HG03060 (cell line): Measurements from ENCODE around the gene S100A11.
A peak's percentile ranks its signal among the peaks of the same experiment; 100 is the strongest.
"Not testable (repeated sequence)": the region's sequence is repeated elsewhere in the genome, so short reads cannot be mapped to it uniquely, and the experiment has no call there.

Source experiments
- ATAC-seq: cut with Tn5 transposase; IDR thresholded peaks from one replicate; pipeline ENCODE4 v1.9.1; 2021; ENCODE audit warnings: low read depth, moderate number of reproducible peaks; ENCODE audit not compliant: unreplicated experiment

Gene S100A11

GRCh38 chr1:152036267-152037216, at the start of gene S100A11:
S100A11 (minus strand) TSS chr1:152037004; CDS start chr1:152036915, 89 bp downstream.
- no peak for ATAC-seq

- ATAC-seq, result no peak
Observed at GRCh38 chr1:152084853-152085252, 48.0 kb upstream of the S100A11 start.

GRCh38 chr1:152081026-152081425, 44.2 kb upstream of the S100A11 start:
- ATAC-seq, result not testable (repeated sequence)

GRCh38 chr1:152080494-152080893, 43.7 kb upstream of the S100A11 start:
- ATAC-seq, result not testable (repeated sequence)

- no peak for ATAC-seq
Observed at GRCh38 chr1:152078831-152079441, 42.1 kb upstream of the S100A11 start.

GRCh38 chr1:152072311-152072710, 35.5 kb upstream of the S100A11 start:
- no peak for ATAC-seq

- ATAC-seq, result no peak
Observed at GRCh38 chr1:152071123-152071522, 34.3 kb upstream of the S100A11 start.

GRCh38 chr1:152067929-152068328, 31.1 kb upstream of the S100A11 start:
- no peak for ATAC-seq

- ATAC-seq, result no peak
Observed at GRCh38 chr1:152067150-152067549, 30.3 kb upstream of the S100A11 start.

GRCh38 chr1:152061952-152062351, 25.1 kb upstream of the S100A11 start:
- no peak for ATAC-seq

GRCh38 chr1:152053375-152053774, 16.6 kb upstream of the S100A11 start:
- no peak for ATAC-seq

GRCh38 chr1:152052606-152053005, 15.8 kb upstream of the S100A11 start:
- ATAC-seq, result no peak

GRCh38 chr1:152050886-152051675, 14.3 kb upstream of the S100A11 start:
- no peak for ATAC-seq

GRCh38 chr1:152049291-152050083, 12.7 kb upstream of the S100A11 start:
- ATAC-seq, result no peak

- ATAC-seq, result peak; percentile 8
Observed at GRCh38 chr1:152048416-152049009, 11.7 kb upstream of the S100A11 start.

GRCh38 chr1:152047730-152048415, 11.1 kb upstream of the S100A11 start:
- peak; percentile 96 for ATAC-seq

GRCh38 chr1:152047413-152047729, 10.6 kb upstream of the S100A11 start:
- ATAC-seq, result no peak

- ATAC-seq, result no peak
Observed at GRCh38 chr1:152044386-152044785, 7.6 kb upstream of the S100A11 start.

GRCh38 chr1:152043870-152044269, 7.1 kb upstream of the S100A11 start:
- no peak for ATAC-seq
